ENCODE results near the gene HES2.
A peak's percentile ranks its signal among the peaks of the same experiment; 100 is the strongest.

- TF ChIP-seq EZH2phosphoT487 (conservative IDR thresholded peaks at IDR 0.05; ENCODE audit: low read length) (no peak), CTCF (IDR thresholded peaks at IDR 0.05; ENCODE audit: insufficient read depth, low read length, poor library complexity, severe bottlenecking) (peak; percentile 52)
Measured at GRCh38 chr1:6414443-6414844, 5.3 kb downstream of the HES2 start.
